SW480 (cell line): ENCODE measurements around the gene RAPGEF2.
"Not testable (repeated sequence)": the region's sequence is repeated elsewhere in the genome, so short reads cannot be mapped to it uniquely, and the experiment has no call there.

Experiments
- DNase-seq: peaks from one replicate; pipeline ENCODE4 v3.0.0-alpha.2; 2016; ENCODE audit warnings: low spot score

The RAPGEF2 gene

GRCh38 chr4:159102622-159103383 lies at the start of gene RAPGEF2:
Gene RAPGEF2 (plus strand): TSS chr4:159103079. CDS start chr4:159104163, 1,084 bp downstream.
- DNase-seq = peak; percentile 89

GRCh38 chr4:159055833-159056232 lies 47.0 kb upstream of the RAPGEF2 start:
- DNase-seq = no peak

- no peak for DNase-seq
Observed at GRCh38 chr4:159060161-159060560, 42.7 kb upstream of the RAPGEF2 start.

GRCh38 chr4:159062381-159062780 lies 40.5 kb upstream of the RAPGEF2 start:
- DNase-seq = no peak

GRCh38 chr4:159065513-159066240 lies 37.2 kb upstream of the RAPGEF2 start:
- no peak for DNase-seq

GRCh38 chr4:159068139-159068538 lies 34.7 kb upstream of the RAPGEF2 start:
- not testable (repeated sequence) for DNase-seq

- DNase-seq = no peak
Observed at GRCh38 chr4:159069922-159070321, 33.0 kb upstream of the RAPGEF2 start.

GRCh38 chr4:159070742-159071141 lies 32.1 kb upstream of the RAPGEF2 start:
- no peak for DNase-seq

- peak; percentile 40 for DNase-seq
Observed at GRCh38 chr4:159071178-159071968, 31.5 kb upstream of the RAPGEF2 start.

- DNase-seq = no peak
Observed at GRCh38 chr4:159071969-159072765, 30.7 kb upstream of the RAPGEF2 start.

- DNase-seq = no peak
Observed at GRCh38 chr4:159075531-159075932, 27.3 kb upstream of the RAPGEF2 start.

- not testable (repeated sequence) for DNase-seq
Observed at GRCh38 chr4:159077018-159077417, 25.9 kb upstream of the RAPGEF2 start.

- no peak for DNase-seq
Observed at GRCh38 chr4:159077702-159078495, 25.0 kb upstream of the RAPGEF2 start.

- no peak for DNase-seq
Observed at GRCh38 chr4:159079074-159079473, 23.8 kb upstream of the RAPGEF2 start.

GRCh38 chr4:159086606-159087005 lies 16.3 kb upstream of the RAPGEF2 start:
- no peak for DNase-seq

GRCh38 chr4:159090255-159090654 lies 12.6 kb upstream of the RAPGEF2 start:
- DNase-seq = no peak

- not testable (repeated sequence) for DNase-seq
Observed at GRCh38 chr4:159094156-159094555, 8.7 kb upstream of the RAPGEF2 start.

GRCh38 chr4:159096434-159096833 lies 6.4 kb upstream of the RAPGEF2 start:
- DNase-seq = no peak

GRCh38 chr4:159097144-159097543 lies 5.7 kb upstream of the RAPGEF2 start:
- DNase-seq = no peak

- no peak for DNase-seq
Observed at GRCh38 chr4:159097785-159098184, 5.1 kb upstream of the RAPGEF2 start.
